Upper lobe of left lung (tissue), 4 donors: ENCODE data around the gene CHP1.

Source experiments
- EP300 ChIP-seq, 4 donors: sonication (generic); formaldehyde crosslinking; IDR thresholded peaks; one replicate each; pipeline ENCODE4 v1.5.1; 2017; ENCODE audit warnings: antibody characterized with exemption in 4 of 4, control low read depth in 2 of 4
- POLR2A ChIP-seq, 4 donors: fragments of 450-650 bp; IDR thresholded peaks; one replicate each; pipeline ENCODE4 v1.5.1; 2016 to 2017; ENCODE audit warnings: antibody characterized with exemption in 4 of 4, mild to moderate bottlenecking in 2 of 4
- POLR2AphosphoS5 ChIP-seq, 2 donors: sonication (generic); formaldehyde crosslinking; IDR thresholded peaks; one replicate each; pipeline ENCODE4 v1.5.1; 2017; ENCODE audit warnings: antibody characterized with exemption in 2 of 2
- TF ChIP-seq, protein P1 (sequence below), 6 experiments: fragments of 450-650 bp in 4 of 6; fragments of 200-600 bp in 2 of 6; sonication (generic) in 2 of 6; IDR thresholded peaks; one replicate each; pipeline ENCODE4 v1.5.1; 2016 to 2019; ENCODE audit warnings: antibody characterized with exemption in 6 of 6

DNA sequence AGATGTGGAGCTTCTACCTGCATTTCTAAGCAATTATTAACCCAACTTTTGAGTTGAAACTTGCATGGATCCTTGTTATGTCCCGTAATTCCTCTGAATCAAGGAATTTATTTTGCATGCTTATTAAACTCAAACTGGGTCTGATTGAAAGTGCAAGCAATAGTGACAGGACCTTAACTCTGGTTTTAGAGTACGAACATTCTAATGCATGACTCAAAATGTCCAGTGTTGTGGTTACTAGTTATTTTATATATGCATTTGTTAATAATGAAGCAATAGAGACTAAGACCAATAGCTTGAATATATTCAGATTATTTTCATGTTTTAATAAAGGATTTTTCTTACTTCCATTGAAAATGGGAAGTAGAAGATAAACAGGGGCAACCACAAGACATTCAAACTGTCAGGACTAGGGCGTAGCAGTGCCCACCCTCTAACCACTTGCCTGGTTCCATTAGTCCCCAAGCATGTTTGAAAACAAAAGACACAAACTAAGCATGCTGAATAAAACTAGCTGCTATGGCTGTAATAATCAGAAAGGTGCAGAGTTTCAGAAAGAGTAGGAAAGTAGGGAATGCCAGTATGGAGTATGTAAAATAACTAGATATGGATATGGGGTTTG is 73.2 kb downstream of the CHP1 start:
- TF ChIP-seq, protein P1, sequence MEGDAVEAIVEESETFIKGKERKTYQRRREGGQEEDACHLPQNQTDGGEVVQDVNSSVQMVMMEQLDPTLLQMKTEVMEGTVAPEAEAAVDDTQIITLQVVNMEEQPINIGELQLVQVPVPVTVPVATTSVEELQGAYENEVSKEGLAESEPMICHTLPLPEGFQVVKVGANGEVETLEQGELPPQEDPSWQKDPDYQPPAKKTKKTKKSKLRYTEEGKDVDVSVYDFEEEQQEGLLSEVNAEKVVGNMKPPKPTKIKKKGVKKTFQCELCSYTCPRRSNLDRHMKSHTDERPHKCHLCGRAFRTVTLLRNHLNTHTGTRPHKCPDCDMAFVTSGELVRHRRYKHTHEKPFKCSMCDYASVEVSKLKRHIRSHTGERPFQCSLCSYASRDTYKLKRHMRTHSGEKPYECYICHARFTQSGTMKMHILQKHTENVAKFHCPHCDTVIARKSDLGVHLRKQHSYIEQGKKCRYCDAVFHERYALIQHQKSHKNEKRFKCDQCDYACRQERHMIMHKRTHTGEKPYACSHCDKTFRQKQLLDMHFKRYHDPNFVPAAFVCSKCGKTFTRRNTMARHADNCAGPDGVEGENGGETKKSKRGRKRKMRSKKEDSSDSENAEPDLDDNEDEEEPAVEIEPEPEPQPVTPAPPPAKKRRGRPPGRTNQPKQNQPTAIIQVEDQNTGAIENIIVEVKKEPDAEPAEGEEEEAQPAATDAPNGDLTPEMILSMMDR (IDR thresholded peaks at IDR 0.05), result no peak
- TF ChIP-seq POLR2A (IDR thresholded peaks at IDR 0.05) (no peak), EP300 (IDR thresholded peaks at IDR 0.05) (no peak), POLR2AphosphoS5 (IDR thresholded peaks at IDR 0.05) (no peak)
